HEK293 (cell line): ENCODE results near the gene NEK6.

ENCODE experiments used
- IKZF3 ChIP-seq: fragments of 450-650 bp; IDR thresholded peaks from 2 replicates; pipeline ENCODE4 v1.5.0; 2018; ENCODE audit warnings: missing biosample characterization, mild to moderate bottlenecking, missing genetic modification characterization, moderate library complexity
- KLF16 ChIP-seq: fragments of 450-650 bp; formaldehyde crosslinking; IDR thresholded peaks from 2 replicates; pipeline ENCODE4 v1.5.1; 2017; ENCODE audit warnings: missing biosample characterization, missing genetic modification characterization
- KLF17 ChIP-seq: fragments of 450-650 bp; formaldehyde crosslinking; IDR thresholded peaks from 2 replicates; pipeline ENCODE4 v1.5.1; 2016; ENCODE audit warnings: missing biosample characterization, missing genetic modification characterization
- KLF8 ChIP-seq: fragments of 450-650 bp; formaldehyde crosslinking; IDR thresholded peaks from 2 replicates; pipeline ENCODE4 v1.5.1; 2016; ENCODE audit warnings: missing biosample characterization, missing genetic modification characterization
- KLF9 ChIP-seq: fragments of 450-650 bp; formaldehyde crosslinking; IDR thresholded peaks from 2 replicates; pipeline ENCODE4 v1.5.1; 2016; ENCODE audit warnings: missing biosample characterization, missing genetic modification characterization, low read depth
- MYNN ChIP-seq: fragments of 450-650 bp; formaldehyde crosslinking; IDR thresholded peaks from 2 replicates; pipeline ENCODE4 v1.5.1; 2016; ENCODE audit warnings: missing biosample characterization, missing genetic modification characterization, borderline replicate concordance
- SP7 ChIP-seq: fragments of 450-650 bp; formaldehyde crosslinking; IDR thresholded peaks from 2 replicates; pipeline ENCODE4 v1.5.1; 2016; ENCODE audit warnings: missing biosample characterization, missing genetic modification characterization
- WT1 ChIP-seq: fragments of 450-650 bp; formaldehyde crosslinking; IDR thresholded peaks from 2 replicates; pipeline ENCODE4 v1.5.1; 2016; ENCODE audit warnings: missing biosample characterization, missing genetic modification characterization
- YY1 ChIP-seq: fragments of 450-650 bp; formaldehyde crosslinking; IDR thresholded peaks from 2 replicates; pipeline ENCODE4 v1.5.1; 2018; ENCODE audit warnings: missing biosample characterization, missing genetic modification characterization
- YY2 ChIP-seq: fragments of 450-650 bp; formaldehyde crosslinking; IDR thresholded peaks from 2 replicates; pipeline ENCODE4 v1.5.1; 2016; ENCODE audit warnings: missing biosample characterization, missing genetic modification characterization
- ZBTB1 ChIP-seq: fragments of 450-650 bp; formaldehyde crosslinking; IDR thresholded peaks from 2 replicates; pipeline ENCODE4 v1.5.1; 2016; ENCODE audit warnings: missing biosample characterization, missing genetic modification characterization
- ZBTB11 ChIP-seq: fragments of 450-650 bp; formaldehyde crosslinking; conservative IDR thresholded peaks from 2 replicates; pipeline ENCODE4 v1.5.1; 2016; ENCODE audit warnings: low read depth, missing biosample characterization, missing genetic modification characterization
- ZIC2 ChIP-seq: fragments of 450-650 bp; formaldehyde crosslinking; IDR thresholded peaks from 2 replicates; pipeline ENCODE4 v1.5.1; 2016; ENCODE audit warnings: missing biosample characterization, missing genetic modification characterization
- ZNF138 ChIP-seq: fragments of 450-650 bp; formaldehyde crosslinking; IDR thresholded peaks from 2 replicates; pipeline ENCODE4 v1.5.1; 2016; ENCODE audit warnings: missing biosample characterization, missing genetic modification characterization, borderline replicate concordance
- ZNF184 ChIP-seq: fragments of 450-650 bp; IDR thresholded peaks from 2 replicates; pipeline ENCODE4 v1.5.1; 2018; ENCODE audit warnings: missing biosample characterization, mild to moderate bottlenecking, missing genetic modification characterization
- ZNF280C ChIP-seq: fragments of 450-650 bp; formaldehyde crosslinking; IDR thresholded peaks from 2 replicates; pipeline ENCODE4 v1.5.1; 2016; ENCODE audit warnings: missing biosample characterization, missing genetic modification characterization
- ZNF558 ChIP-seq: fragments of 450-650 bp; formaldehyde crosslinking; IDR thresholded peaks from 2 replicates; pipeline ENCODE4 v1.5.1; 2016; ENCODE audit warnings: missing biosample characterization, missing genetic modification characterization
- ZNF561 ChIP-seq: fragments of 450-650 bp; IDR thresholded peaks from 2 replicates; pipeline ENCODE4 v1.5.1; 2018; ENCODE audit warnings: missing biosample characterization, missing genetic modification characterization, borderline replicate concordance
- ZNF623 ChIP-seq: fragments of 450-650 bp; formaldehyde crosslinking; IDR thresholded peaks from 2 replicates; pipeline ENCODE4 v1.5.1; 2016; ENCODE audit warnings: missing biosample characterization, missing genetic modification characterization
- ZNF645 ChIP-seq: fragments of 450-650 bp; formaldehyde crosslinking; IDR thresholded peaks from 2 replicates; pipeline ENCODE4; 2016; ENCODE audit warnings: missing biosample characterization, missing genetic modification characterization
- ZNF692 ChIP-seq: fragments of 450-650 bp; formaldehyde crosslinking; IDR thresholded peaks from 2 replicates; pipeline ENCODE4 v1.5.1; 2016; ENCODE audit warnings: missing biosample characterization, missing genetic modification characterization
- ZNF837 ChIP-seq: fragments of 450-650 bp; formaldehyde crosslinking; IDR thresholded peaks from 2 replicates; pipeline ENCODE4 v1.5.1; 2016; ENCODE audit warnings: missing biosample characterization, missing genetic modification characterization
- ZXDB ChIP-seq: fragments of 450-650 bp; formaldehyde crosslinking; IDR thresholded peaks from 2 replicates; pipeline ENCODE4 v1.5.1; 2016; ENCODE audit warnings: missing biosample characterization, missing genetic modification characterization

NEK6 gene

GRCh38 chr9:124257844-124258606 lies at the start of gene NEK6 (continued):
- no peak for TF ChIP-seq ZNF184
- peak; percentile 47 for TF ChIP-seq ZIC2
- no peak for TF ChIP-seq ZNF692 (tag by site-specific recombination)
- no peak for TF ChIP-seq ZNF561 (tag by site-specific recombination)
- TF ChIP-seq YY2 (tag by site-specific recombination): no peak
- no peak for TF ChIP-seq ZNF558 (tag by site-specific recombination)
- TF ChIP-seq KLF16: 0 out of 2 replicates have a peak, but pooled peaks have one; percentile 18
- 0 out of 2 replicates have a peak, but pooled peaks have one; percentile 29 for TF ChIP-seq YY1
- TF ChIP-seq ZXDB (tag by site-specific recombination): peak; percentile 21; the same call in 1 of the 2 replicates
- no peak for TF ChIP-seq ZNF280C
- TF ChIP-seq KLF17 (tag by site-specific recombination): 0 out of 2 replicates have a peak, but pooled peaks have one; percentile 34
- TF ChIP-seq KLF9 (tag by site-specific recombination): peak; percentile 31; the same call in 1 of the 2 replicates
- 0 out of 2 replicates have a peak, but pooled peaks have one; percentile 20 for TF ChIP-seq SP7 (tag by site-specific recombination)
- TF ChIP-seq ZNF837 (tag by site-specific recombination): no peak
- TF ChIP-seq ZBTB11 (tag by site-specific recombination): no peak
- no peak for TF ChIP-seq ZNF623 (tag by site-specific recombination)
- TF ChIP-seq WT1: peak; percentile 54; the same call in 1 of the 2 replicates
- no peak for TF ChIP-seq ZNF645 (tag by site-specific recombination)
- TF ChIP-seq IKZF3: no peak
- no peak for TF ChIP-seq ZNF138
- TF ChIP-seq MYNN: no peak
- 0 out of 2 replicates have a peak, but pooled peaks have one; percentile 31 for TF ChIP-seq KLF8 (tag by site-specific recombination)
- TF ChIP-seq ZBTB1 (tag by site-specific recombination): no peak
